CD4-positive, alpha-beta memory T cell (primary cell): ENCODE results near the gene SF3A1. TPM values are rescaled to one million over a fixed set of nuclear protein-coding genes. Genes with fewer than 3 reads are reported as not detected.

Source experiments
- CTCF ChIA-PET: fragments of 350-600 bp; sonication (Branson Sonifier 250); formaldehyde crosslinking; loops from one replicate; lab custom pipeline; 2021; ENCODE audit warnings: inconsistent platforms; ENCODE audit not compliant: partially characterized antibody; lab: Charles Lee
- POLR2A ChIA-PET: fragments of 350-600 bp; sonication (Branson Sonifier 250); formaldehyde crosslinking; loops from one replicate; lab custom pipeline; 2021; ENCODE audit not compliant: partially characterized antibody; lab: Charles Lee
- DNase-seq, 5 donors: peaks; one replicate each; pipeline versions ENCODE4 v3.0.0 to v3.0.0-alpha.2; 2020 to 2022; ENCODE audit warnings: mixed read lengths in 1 of 5
- H3K27ac ChIP-seq: one replicate; pipeline ENCODE4 v1.7.0; 2013; ENCODE audit warnings: low read depth, low read length
- H3K27me3 ChIP-seq: 2 replicates; pipeline ENCODE4 v1.7.0; 2013; ENCODE audit warnings: mild to moderate bottlenecking, low read length, moderate library complexity; ENCODE audit not compliant: insufficient read depth
- H3K36me3 ChIP-seq: 2 replicates; pipeline ENCODE4 v1.7.0; 2013; ENCODE audit warnings: mild to moderate bottlenecking, low read length, moderate library complexity; ENCODE audit not compliant: insufficient read depth
- H3K4me1 ChIP-seq: 2 replicates; pipeline ENCODE4 v1.7.0; 2013; ENCODE audit warnings: mild to moderate bottlenecking, low read length, moderate library complexity; ENCODE audit not compliant: insufficient read depth
- H3K4me3 ChIP-seq, 2 donors: one replicate each; pipeline ENCODE4 v1.7.0; 2013; ENCODE audit warnings: low read length in 2 of 2, mild to moderate bottlenecking in 1 of 2
- H3K9me3 ChIP-seq, 2 donors: one replicate each; pipeline ENCODE4 v1.7.0; 2013; ENCODE audit warnings: low read length in 2 of 2, control low read depth in 1 of 2; ENCODE audit not compliant: control insufficient read depth in 1 of 2
- H3K27ac Mint-ChIP-seq, 7 donors: one replicate each; pipeline ENCODE4 v1.8.0; 2020 to 2021; ENCODE audit warnings: mixed read lengths in 7 of 7, mild to moderate bottlenecking in 6 of 7, inconsistent platforms in 3 of 7, moderate library complexity in 3 of 7
- H3K27me3 Mint-ChIP-seq, 2 donors: one replicate each; pipeline ENCODE4 v1.8.0; 2020 to 2021; ENCODE audit warnings: mixed read lengths in 2 of 2
- H3K36me3 Mint-ChIP-seq, 2 donors: one replicate each; pipeline ENCODE4 v1.8.0; 2020 to 2021; ENCODE audit warnings: mixed read lengths in 2 of 2, inconsistent platforms in 1 of 2, mild to moderate bottlenecking in 1 of 2
- H3K4me1 Mint-ChIP-seq, 4 donors: one replicate each; pipeline ENCODE4 v1.8.0; 2020 to 2021; ENCODE audit warnings: mixed read lengths in 4 of 4, mild to moderate bottlenecking in 1 of 4
- H3K4me3 Mint-ChIP-seq, 8 donors: one replicate each; pipeline ENCODE4 v1.8.0; 2020 to 2021; ENCODE audit warnings: mixed read lengths in 8 of 8, mild to moderate bottlenecking in 7 of 8, moderate library complexity in 6 of 8, inconsistent platforms in 3 of 8
- H3K9me3 Mint-ChIP-seq, 8 donors: one replicate each; pipeline ENCODE4 v1.8.0; 2020 to 2021; ENCODE audit warnings: mixed read lengths in 8 of 8, mild to moderate bottlenecking in 5 of 8, inconsistent platforms in 3 of 8, moderate library complexity in 1 of 8
- intact Hi-C: fragments of 100-400 bp; cut with micrococcal nuclease; formaldehyde crosslinking; loops from one replicate; pipeline ENCODE4 v1.15.1; 2023
- polyA plus RNA-seq, 2 donors: library from polyadenylated mRNA; unstranded; fragments of 300-500 nt; fragmentation: Illumina TruSeq; gene quantifications; one replicate each; pipeline ENCODE4 v1.2.3, GENCODE V29; 2021
- total RNA-seq, 2 experiments: library from RNA; stranded (reverse); gene quantifications; one replicate each; pipeline ENCODE4 v1.2.3, GENCODE V29; 2021

SF3A1 gene
- total and polyA plus RNA-seq, 4 experiments from 2014 or later = 44.0 to 301 (median 217) TPM

- Histone ChIP-seq H3K4me3 (no peak overlapping the region), H3K4me1 (peaks cover 99% of the 10 kb centered on the region), H3K36me3 (no peaks in the 10 kb centered on the region), H3K27me3 (no peaks in the 10 kb centered on the region), H3K9me3 (no peaks in the 10 kb centered on the region), H3K27ac (peak overlapping the region; percentile 57)
- intact Hi-C loops = no loop called here
- peaks cover 76 to 100% (median 89%) of the 10 kb centered on the region in 4 donors for H3K4me1 Mint-ChIP-seq
- no peaks in the 10 kb centered on the region for H3K27me3 Mint-ChIP-seq
- peaks cover 17 to 18% of the 10 kb centered on the region in 2 donors for H3K36me3 Mint-ChIP-seq
- H3K27ac Mint-ChIP-seq = peak overlapping the region; percentile 84 to 98 (median 96)
- H3K9me3 Mint-ChIP-seq = no peaks in the 10 kb centered on the region
- ChIA-PET CTCF (interaction anchor here (0.9 to 19.0 kb wide), 7 partner anchors 12 to 174 kb away, joined by 3 to 218 read pairs (median 3); partner anchors contain the start of genes CASTOR1 and TBC1D10A), POLR2A (interaction anchor here (0.9 to 20.6 kb wide), 8 partner anchors 4 to 75 kb away, joined by 3 to 562 read pairs (median 6); partner anchors contain the start of genes CASTOR1, CCDC157, OSM and SF3A1)
- peak in 1 of 5 donors; percentile 1 for DNase-seq
- H3K4me3 Mint-ChIP-seq = peak overlapping the region in 7 of 8 donors; percentile 48 to 84 (median 75)
Measured at GRCh38 chr22:30310881-30311771, 45.6 kb downstream of the SF3A1 start.

GRCh38 chr22:30309951-30310741, 46.5 kb downstream of the SF3A1 start:
- H3K4me3 Mint-ChIP-seq = peak overlapping the region; percentile 52 to 84 (median 72)
- Histone ChIP-seq H3K27ac (peak overlapping the region; percentile 57), H3K4me3 (peak overlapping the region in 1 of 2 donors; percentile 10), H3K36me3 (no peaks in the 10 kb centered on the region), H3K27me3 (no peaks in the 10 kb centered on the region), H3K9me3 (no peaks in the 10 kb centered on the region), H3K4me1 (peaks cover 99% of the 10 kb centered on the region)
- peak; percentile 47 to 71 (median 56) for DNase-seq
- ChIA-PET POLR2A (interaction anchor here (0.6 to 20.6 kb wide), 8 partner anchors 11 to 113 kb away, joined by 3 to 562 read pairs (median 4); partner anchors contain the start of genes CASTOR1, CCDC157, OSM and SF3A1), CTCF (interaction anchor here (0.9 to 19.0 kb wide), 5 partner anchors 13 to 117 kb away, joined by 3 to 218 read pairs (median 3); partner anchors contain the start of gene CASTOR1)
- H3K9me3 Mint-ChIP-seq = no peaks in the 10 kb centered on the region
- H3K4me1 Mint-ChIP-seq = peaks cover 75 to 100% (median 88%) of the 10 kb centered on the region in 4 donors
- H3K36me3 Mint-ChIP-seq = peaks cover 7 to 14% of the 10 kb centered on the region in 2 donors
- peak overlapping the region; percentile 84 to 98 (median 96) for H3K27ac Mint-ChIP-seq
- intact Hi-C loops = loop anchor here (5.0 kb wide), 2 partner anchors 47 to 982 kb away; partner anchors contain the start of genes CCDC157, PIK3IP1 and SF3A1
- H3K27me3 Mint-ChIP-seq = no peaks in the 10 kb centered on the region

GRCh38 chr22:30308518-30309230, 48.0 kb downstream of the SF3A1 start:
- ChIA-PET POLR2A (interaction anchor here (0.7 to 20.6 kb wide), 4 partner anchors 13 to 48 kb away, joined by 3 to 562 read pairs (median 171); partner anchors contain the start of genes CASTOR1, CCDC157, SF3A1 and TBC1D10A), CTCF (interaction anchor here (0.6 to 19.0 kb wide), 3 partner anchors 18 to 76 kb away, joined by 3 to 218 read pairs (median 3); partner anchors contain the start of gene CASTOR1)
- no peaks in the 10 kb centered on the region for H3K27me3 Mint-ChIP-seq
- H3K4me3 Mint-ChIP-seq = peak overlapping the region; percentile 52 to 86 (median 72)
- Histone ChIP-seq H3K9me3 (no peaks in the 10 kb centered on the region), H3K36me3 (no peaks in the 10 kb centered on the region), H3K4me1 (peaks cover 99% of the 10 kb centered on the region), H3K4me3 (no peak overlapping the region), H3K27ac (peak overlapping the region; percentile 57), H3K27me3 (no peaks in the 10 kb centered on the region)
- peak overlapping the region; percentile 84 to 98 (median 96) for H3K27ac Mint-ChIP-seq
- H3K9me3 Mint-ChIP-seq = no peaks in the 10 kb centered on the region
- peak in 1 of 5 donors; percentile 70 for DNase-seq
- intact Hi-C loops = loop anchor here (5.0 kb wide), 2 partner anchors 49 to 984 kb away; partner anchors contain the start of genes CCDC157, PIK3IP1 and SF3A1
- H3K36me3 Mint-ChIP-seq = peaks cover 13% of the 10 kb centered on the region in 2 donors
- H3K4me1 Mint-ChIP-seq = peaks cover 78 to 100% (median 89%) of the 10 kb centered on the region in 4 donors

GRCh38 chr22:30308093-30308492, 48.6 kb downstream of the SF3A1 start:
- intact Hi-C loops = loop anchor here (5.0 kb wide), 2 partner anchors 49 to 984 kb away; partner anchors contain the start of genes CCDC157, PIK3IP1 and SF3A1
- Histone ChIP-seq H3K27me3 (no peaks in the 10 kb centered on the region), H3K36me3 (peaks cover 5% of the 10 kb centered on the region), H3K4me3 (no peak overlapping the region), H3K9me3 (no peaks in the 10 kb centered on the region), H3K27ac (peak overlapping the region; percentile 57), H3K4me1 (peaks cover 100% of the 10 kb centered on the region)
- ChIA-PET CTCF (interaction anchor here (19.0 kb wide), 1 partner anchor 17 kb away, joined by 218 read pairs; the partner anchor contains the start of gene CASTOR1), POLR2A (interaction anchor here (0.7 to 20.6 kb wide), 4 partner anchors 13 to 48 kb away, joined by 3 to 562 read pairs (median 180); partner anchors contain the start of genes CASTOR1, CCDC157, SF3A1 and TBC1D10A)
- Mint-ChIP-seq H3K27me3 (no peaks in the 10 kb centered on the region), H3K4me3 (peak overlapping the region; percentile 52 to 86 (median 72)), H3K4me1 (peaks cover 81 to 100% (median 92%) of the 10 kb centered on the region in 4 donors), H3K27ac (peak overlapping the region; percentile 84 to 98 (median 96)), H3K9me3 (no peaks in the 10 kb centered on the region), H3K36me3 (peaks cover 17 to 19% of the 10 kb centered on the region in 2 donors)
- DNase-seq = peak in 1 of 5 donors; percentile 2

- H3K9me3 Mint-ChIP-seq = no peaks in the 10 kb centered on the region
- peaks cover 100% of the 10 kb centered on the region for H3K4me1 ChIP-seq
- H3K27me3 ChIP-seq = no peaks in the 10 kb centered on the region
- intact Hi-C loops = loop anchor here (5.0 kb wide), 2 partner anchors 50 to 985 kb away; partner anchors contain the start of genes CCDC157, PIK3IP1 and SF3A1
- H3K27ac ChIP-seq = peak overlapping the region; percentile 64
- peak overlapping the region; percentile 67 to 86 (median 82) for H3K4me3 Mint-ChIP-seq
- no peaks in the 10 kb centered on the region for H3K9me3 ChIP-seq
- H3K4me1 Mint-ChIP-seq = peaks cover 80 to 100% (median 92%) of the 10 kb centered on the region in 4 donors
- CTCF ChIA-PET = interaction anchor here (1.1 to 19.0 kb wide), 5 partner anchors 9 to 203 kb away, joined by 3 to 218 read pairs (median 4); partner anchors contain the start of gene CASTOR1
- POLR2A ChIA-PET = interaction anchor here (0.8 to 20.6 kb wide), 10 partner anchors 14 to 117 kb away, joined by 3 to 562 read pairs (median 12); partner anchors contain the start of genes CASTOR1, CCDC157, MTFP1 and SF3A1
- peaks cover 5% of the 10 kb centered on the region for H3K36me3 ChIP-seq
- peak overlapping the region in 1 of 2 donors; percentile 60 for H3K4me3 ChIP-seq
- no peaks in the 10 kb centered on the region for H3K27me3 Mint-ChIP-seq
- peak overlapping the region; percentile 81 to 98 (median 95) for H3K27ac Mint-ChIP-seq
- H3K36me3 Mint-ChIP-seq = peaks cover 21 to 22% of the 10 kb centered on the region in 2 donors
- DNase-seq = peak in 3 of 5 donors; percentile 22 to 42 (median 29)
Measured at GRCh38 chr22:30307041-30307574, 49.6 kb downstream of the SF3A1 start.
